ENCODE measurements around the gene KCNJ8.

KCNJ8 gene

DNA sequence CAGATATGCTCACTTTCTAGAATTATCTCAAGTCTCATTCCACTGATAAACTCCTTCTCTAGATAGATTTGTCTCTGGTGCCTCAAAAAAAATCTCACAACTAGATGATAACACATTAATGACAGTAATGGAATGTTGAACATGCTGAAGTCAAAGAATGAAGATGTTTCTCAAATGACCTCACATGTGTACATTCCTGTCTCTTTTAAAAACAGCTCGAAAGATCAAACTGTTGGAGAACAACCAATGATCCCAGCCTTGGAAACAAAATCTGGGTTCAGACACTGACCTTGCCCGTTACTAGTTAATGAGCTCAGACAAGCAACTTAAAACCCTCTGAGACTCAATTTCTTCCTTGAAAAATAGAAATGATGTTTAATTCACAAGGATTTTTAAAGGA is 44.7 kb upstream of the KCNJ8 start:
- no peaks in the 10 kb centered on the region for H3K9me3 ChIP-seq (replicated peaks; ENCODE audit: insufficient read depth, low read length)
- H3K79me2 ChIP-seq (ENCODE audit: low read length), result no peaks in the 10 kb centered on the region
- H3K27ac ChIP-seq (ENCODE audit: low read length), result no peak overlapping the region
- H4K20me1 ChIP-seq (ENCODE audit: insufficient read depth, low read length), result no peaks in the 10 kb centered on the region
- H3F3A ChIP-seq (ENCODE audit: insufficient read depth, low read length), result no peaks in the 10 kb centered on the region
- H3K27me3 ChIP-seq (replicated peaks; ENCODE audit: insufficient read depth, low read length), result no peaks in the 10 kb centered on the region
- no peak for DNase-seq
- H2AFZ ChIP-seq (ENCODE audit: low read length), result no peak overlapping the region
- H3K9me2 ChIP-seq (replicated peaks; ENCODE audit: insufficient read depth, low read length), result no peaks in the 10 kb centered on the region
- H3K4me1 ChIP-seq (ENCODE audit: low read length), result no peaks in the 10 kb centered on the region
- no peaks in the 10 kb centered on the region for H3K36me3 ChIP-seq (replicated peaks; ENCODE audit: insufficient read depth, low read length)
- no peak overlapping the region for H3K4me2 ChIP-seq (ENCODE audit: low read depth, low read length)
- no peak overlapping the region for H3K4me3 ChIP-seq (ENCODE audit: low read length)
- no peak overlapping the region for H3K9ac ChIP-seq (ENCODE audit: low read length)
- TF ChIP-seq, protein P1, sequence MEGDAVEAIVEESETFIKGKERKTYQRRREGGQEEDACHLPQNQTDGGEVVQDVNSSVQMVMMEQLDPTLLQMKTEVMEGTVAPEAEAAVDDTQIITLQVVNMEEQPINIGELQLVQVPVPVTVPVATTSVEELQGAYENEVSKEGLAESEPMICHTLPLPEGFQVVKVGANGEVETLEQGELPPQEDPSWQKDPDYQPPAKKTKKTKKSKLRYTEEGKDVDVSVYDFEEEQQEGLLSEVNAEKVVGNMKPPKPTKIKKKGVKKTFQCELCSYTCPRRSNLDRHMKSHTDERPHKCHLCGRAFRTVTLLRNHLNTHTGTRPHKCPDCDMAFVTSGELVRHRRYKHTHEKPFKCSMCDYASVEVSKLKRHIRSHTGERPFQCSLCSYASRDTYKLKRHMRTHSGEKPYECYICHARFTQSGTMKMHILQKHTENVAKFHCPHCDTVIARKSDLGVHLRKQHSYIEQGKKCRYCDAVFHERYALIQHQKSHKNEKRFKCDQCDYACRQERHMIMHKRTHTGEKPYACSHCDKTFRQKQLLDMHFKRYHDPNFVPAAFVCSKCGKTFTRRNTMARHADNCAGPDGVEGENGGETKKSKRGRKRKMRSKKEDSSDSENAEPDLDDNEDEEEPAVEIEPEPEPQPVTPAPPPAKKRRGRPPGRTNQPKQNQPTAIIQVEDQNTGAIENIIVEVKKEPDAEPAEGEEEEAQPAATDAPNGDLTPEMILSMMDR (IDR thresholded peaks at IDR 0.05; ENCODE audit: low read length), result no peak
- no peak for TF ChIP-seq EZH2phosphoT487 (IDR thresholded peaks at IDR 0.05; ENCODE audit: low read length)
- no peak for TF ChIP-seq EZH2 (optimal IDR thresholded peaks at IDR 0.05; ENCODE audit: low read depth, low read length)

DNA sequence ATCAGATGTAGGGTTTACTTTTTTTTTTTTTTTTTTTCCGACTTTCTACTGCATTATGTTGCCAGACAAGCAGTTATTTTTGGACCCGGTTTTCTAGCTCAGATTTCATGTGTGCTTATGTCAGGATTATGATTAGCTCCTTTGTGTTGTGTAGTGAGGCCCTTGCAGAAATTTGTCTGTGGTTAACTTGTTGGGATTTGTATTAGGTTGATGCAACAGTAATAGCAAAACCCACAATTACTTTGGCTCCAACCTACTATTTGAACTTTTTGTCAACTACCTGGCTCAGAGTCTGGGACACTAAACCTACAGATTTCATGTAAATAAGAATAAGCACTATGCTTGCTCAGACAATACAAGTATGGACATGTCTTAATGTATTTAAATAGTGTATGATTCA is 44.1 kb upstream of the KCNJ8 start:
- H3K27ac ChIP-seq (ENCODE audit: low read length), result no peak overlapping the region
- no peak overlapping the region for H2AFZ ChIP-seq (ENCODE audit: low read length)
- H3K4me3 ChIP-seq (ENCODE audit: low read length), result no peak overlapping the region
- no peaks in the 10 kb centered on the region for H3K36me3 ChIP-seq (replicated peaks; ENCODE audit: insufficient read depth, low read length)
- H3K79me2 ChIP-seq (ENCODE audit: low read length), result no peaks in the 10 kb centered on the region
- no peaks in the 10 kb centered on the region for H3K27me3 ChIP-seq (replicated peaks; ENCODE audit: insufficient read depth, low read length)
- no peaks in the 10 kb centered on the region for H3K9me3 ChIP-seq (replicated peaks; ENCODE audit: insufficient read depth, low read length)
- no peaks in the 10 kb centered on the region for H4K20me1 ChIP-seq (ENCODE audit: insufficient read depth, low read length)
- TF ChIP-seq EZH2 (optimal IDR thresholded peaks at IDR 0.05; ENCODE audit: low read depth, low read length) (no peak), EZH2phosphoT487 (IDR thresholded peaks at IDR 0.05; ENCODE audit: low read length) (no peak)
- TF ChIP-seq, protein P1 (IDR thresholded peaks at IDR 0.05; ENCODE audit: low read length), result no peak
- H3K4me1 ChIP-seq (ENCODE audit: low read length), result no peaks in the 10 kb centered on the region
- no peaks in the 10 kb centered on the region for H3K9me2 ChIP-seq (replicated peaks; ENCODE audit: insufficient read depth, low read length)
- no peak overlapping the region for H3K9ac ChIP-seq (ENCODE audit: low read length)
- no peak overlapping the region for H3K4me2 ChIP-seq (ENCODE audit: low read depth, low read length)
- H3F3A ChIP-seq (ENCODE audit: insufficient read depth, low read length), result no peaks in the 10 kb centered on the region
- no peak for DNase-seq

DNA sequence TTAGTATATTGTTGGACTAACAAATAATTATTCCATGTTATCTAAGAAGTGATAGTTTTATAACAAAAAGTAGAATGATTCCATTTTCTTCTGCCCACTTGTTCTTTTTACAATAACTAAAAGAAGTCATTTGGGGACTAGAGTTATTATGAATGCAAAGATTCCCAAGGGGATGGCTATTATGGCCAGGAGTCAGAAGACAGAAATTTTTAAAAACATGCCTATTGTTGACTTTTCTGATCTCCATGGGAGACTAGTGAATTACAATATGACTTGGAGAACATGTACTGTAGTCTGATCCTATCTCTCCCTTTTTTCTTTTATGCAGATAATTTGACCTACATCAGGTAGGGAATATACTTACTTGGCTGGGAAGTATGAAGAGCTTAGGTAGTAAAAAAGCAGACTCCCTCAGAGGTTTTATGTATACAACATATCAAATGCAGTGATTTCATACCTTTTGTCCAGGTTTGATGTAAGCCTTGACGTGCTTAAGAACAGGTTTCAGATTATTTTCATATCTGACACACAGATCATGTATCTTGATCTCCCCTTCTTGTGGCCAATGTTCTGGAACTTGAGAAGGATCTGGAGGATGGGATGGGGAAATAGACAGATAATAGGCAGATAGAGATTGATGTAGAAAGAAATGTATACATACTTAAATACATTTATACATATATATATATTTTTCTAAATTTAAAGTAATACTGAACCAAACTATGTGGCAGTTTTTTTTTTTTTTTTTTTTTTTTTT is 41.0 kb upstream of the KCNJ8 start:
- H3K9me2 ChIP-seq (replicated peaks; ENCODE audit: insufficient read depth, low read length), result no peaks in the 10 kb centered on the region
- H3K36me3 ChIP-seq (replicated peaks; ENCODE audit: insufficient read depth, low read length), result no peaks in the 10 kb centered on the region
- H4K20me1 ChIP-seq (ENCODE audit: insufficient read depth, low read length), result no peaks in the 10 kb centered on the region
- H2AFZ ChIP-seq (ENCODE audit: low read length), result no peak overlapping the region
- no peak overlapping the region for H3K9ac ChIP-seq (ENCODE audit: low read length)
- H3K9me3 ChIP-seq (replicated peaks; ENCODE audit: insufficient read depth, low read length), result no peaks in the 10 kb centered on the region
- no peak overlapping the region for H3K4me3 ChIP-seq (ENCODE audit: low read length)
- no peak for DNase-seq
- H3F3A ChIP-seq (ENCODE audit: insufficient read depth, low read length), result no peaks in the 10 kb centered on the region
- no peak overlapping the region for H3K27ac ChIP-seq (ENCODE audit: low read length)
- no peaks in the 10 kb centered on the region for H3K4me1 ChIP-seq (ENCODE audit: low read length)
- no peak overlapping the region for H3K4me2 ChIP-seq (ENCODE audit: low read depth, low read length)
- H3K27me3 ChIP-seq (replicated peaks; ENCODE audit: insufficient read depth, low read length), result no peaks in the 10 kb centered on the region
- H3K79me2 ChIP-seq (ENCODE audit: low read length), result no peaks in the 10 kb centered on the region
- TF ChIP-seq EZH2 (optimal IDR thresholded peaks at IDR 0.05; ENCODE audit: low read depth, low read length) (no peak), EZH2phosphoT487 (IDR thresholded peaks at IDR 0.05; ENCODE audit: low read length) (no peak)
- TF ChIP-seq, protein P1 (IDR thresholded peaks at IDR 0.05; ENCODE audit: low read length), result no peak
